GM18508 (cell line): Measurements from ENCODE around the gene PGGT1B.
A peak's percentile ranks its signal among the peaks of the same experiment; 100 is the strongest.

Source experiments
- ATAC-seq: cut with Tn5 transposase; IDR thresholded peaks from one replicate; pipeline ENCODE4 v1.9.1; 2021; ENCODE audit warnings: moderate number of reproducible peaks; ENCODE audit not compliant: insufficient read depth, unreplicated experiment

The PGGT1B gene

DNA sequence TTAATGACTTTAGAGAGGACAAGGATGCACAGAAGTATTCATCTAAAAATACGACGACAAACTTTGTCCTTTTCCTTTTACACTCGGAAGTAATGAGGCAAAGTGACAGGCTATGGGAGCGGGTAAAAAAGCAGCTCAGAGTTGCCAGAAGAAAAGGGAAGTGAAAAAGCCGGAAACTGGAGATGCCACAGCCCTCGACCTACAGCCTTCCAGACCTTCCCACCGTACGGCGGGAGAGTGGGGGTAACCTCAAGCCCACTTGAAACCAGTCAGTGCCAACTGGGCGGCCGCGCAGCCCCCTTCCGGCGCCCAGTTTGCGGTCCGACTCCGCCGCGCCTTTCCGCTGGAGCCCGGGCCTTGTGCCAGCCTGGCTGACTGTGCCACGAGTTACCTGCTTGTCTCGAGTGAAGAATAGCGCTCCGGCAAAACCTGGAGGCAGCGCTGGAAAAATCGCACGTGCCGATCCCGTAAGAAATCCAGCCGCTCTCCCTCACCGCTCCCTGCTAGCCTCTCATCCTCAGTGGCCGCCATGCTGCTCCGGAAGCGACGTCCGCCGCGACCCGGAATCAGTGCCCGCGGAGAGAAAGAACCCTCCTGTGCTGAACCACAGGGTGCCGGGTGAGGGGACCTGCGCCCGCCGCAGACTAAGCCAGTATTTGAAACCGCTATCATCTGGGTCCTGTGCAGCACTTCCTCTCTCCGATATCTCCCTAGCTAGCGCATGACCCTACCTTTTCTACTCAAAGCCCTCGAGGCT lies at the start of gene PGGT1B:
TSS of gene PGGT1B (minus strand) at position 557 of the 757 bp plus-strand sequence. CDS start at position 531, 26 bp downstream.
- peak; percentile 77 for ATAC-seq

DNA sequence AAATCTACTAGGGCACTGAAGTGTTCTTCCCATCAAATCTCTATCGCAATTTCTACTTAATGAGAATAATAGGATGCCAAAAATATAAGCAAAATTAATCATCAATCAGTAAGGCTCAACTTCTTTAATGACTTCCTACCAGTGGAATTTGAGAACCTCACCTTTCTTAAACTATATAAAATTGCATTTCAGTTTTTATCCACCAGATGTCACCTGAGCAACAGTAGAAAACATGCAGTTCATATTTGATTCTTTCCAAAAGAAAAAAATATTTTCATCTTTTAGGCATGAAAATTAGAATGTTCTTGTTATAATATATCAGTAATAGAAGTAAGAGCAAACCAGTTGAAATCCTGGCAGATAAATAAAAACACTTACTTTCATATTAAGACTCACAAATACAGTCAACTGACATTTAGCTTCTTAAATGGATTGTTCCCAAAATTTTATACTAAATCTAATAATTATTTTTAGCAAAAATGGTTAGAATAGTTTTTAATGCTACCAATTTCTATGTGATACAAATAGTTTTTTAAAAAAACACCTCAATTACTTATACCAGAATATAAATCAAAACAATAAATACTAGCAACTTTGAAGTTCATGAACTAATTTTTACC lies 47.2 kb upstream of the PGGT1B start:
- ATAC-seq, result no peak

DNA sequence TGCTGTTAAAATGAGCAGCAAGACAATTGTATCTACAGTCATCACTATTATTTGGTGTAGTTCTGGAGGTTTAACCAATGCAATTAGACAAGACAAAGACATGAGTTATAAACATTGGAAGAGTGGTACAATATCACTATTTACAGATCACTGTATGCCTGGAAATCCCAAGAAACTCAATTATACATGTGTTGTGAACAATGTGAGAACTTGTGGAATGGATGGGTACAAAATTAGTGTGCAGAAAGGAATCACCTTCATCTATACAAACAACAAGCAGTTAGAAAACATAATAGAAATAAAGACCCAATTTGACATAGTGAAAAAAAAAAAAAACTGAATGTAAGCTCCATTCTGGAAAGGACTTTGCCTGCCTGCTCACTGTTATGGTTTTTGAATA lies 46.1 kb upstream of the PGGT1B start:
- ATAC-seq, result no peak

DNA sequence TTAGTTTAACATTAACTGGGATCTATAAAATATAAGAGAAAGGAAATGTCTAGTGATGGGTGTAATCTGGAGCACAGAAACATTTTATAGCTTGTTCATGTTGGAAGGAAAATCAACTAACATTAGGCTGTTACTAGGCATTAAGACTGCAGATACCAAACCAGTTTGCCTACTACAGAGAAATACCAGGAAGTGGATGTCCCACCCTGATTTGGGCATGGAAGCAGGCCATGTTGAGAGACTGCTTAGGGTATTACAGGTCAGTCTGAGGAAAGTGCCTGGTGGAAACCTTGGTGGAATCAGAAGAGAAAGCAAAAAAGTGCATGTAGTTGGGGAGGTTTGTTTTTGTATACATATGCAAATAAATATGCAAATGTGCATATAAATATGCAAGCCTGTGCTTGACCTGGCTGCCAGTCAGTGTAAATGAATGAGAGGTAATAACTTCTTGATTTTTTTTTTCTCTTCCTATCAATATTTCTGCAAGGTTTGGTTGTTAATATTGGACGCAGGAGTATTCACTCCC lies 43.4 kb upstream of the PGGT1B start:
- no peak for ATAC-seq

DNA sequence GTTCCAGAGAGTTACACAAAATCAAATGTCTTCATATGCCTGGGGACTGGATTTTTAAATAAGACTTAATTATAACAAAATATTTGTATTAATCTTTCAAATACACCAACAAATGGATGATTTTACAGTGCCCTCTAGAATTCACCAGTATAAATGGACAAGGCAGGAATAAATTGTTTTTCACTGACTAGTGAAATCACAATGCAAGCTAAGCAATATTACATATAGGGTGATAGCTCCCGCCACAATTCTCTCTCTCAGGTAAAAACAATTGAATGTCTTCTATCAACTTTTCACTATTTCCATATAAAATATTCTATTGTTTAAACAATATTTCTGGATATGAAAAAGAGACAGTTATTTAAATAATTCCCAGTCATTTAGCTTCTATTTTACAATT lies 41.8 kb upstream of the PGGT1B start:
- no peak for ATAC-seq

DNA sequence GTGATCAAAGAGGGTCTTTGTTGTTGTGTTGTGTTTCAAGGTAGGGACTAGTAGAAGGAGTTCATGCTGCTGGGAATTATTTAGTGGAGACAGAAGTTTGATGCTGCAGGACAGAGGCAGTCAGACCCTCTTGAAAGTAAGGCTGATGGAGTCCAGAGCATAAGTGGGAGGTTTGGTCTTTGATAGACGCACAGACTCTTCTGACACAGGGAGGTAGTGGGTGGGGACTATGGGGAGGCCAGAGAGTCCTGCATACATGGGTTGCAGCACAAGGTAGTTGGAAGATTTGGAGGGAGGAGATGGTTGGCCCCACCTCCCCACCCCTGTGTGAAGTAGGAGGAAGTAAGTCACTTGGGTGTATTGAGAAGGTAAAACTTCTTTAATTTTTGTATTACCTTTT lies 36.1 kb upstream of the PGGT1B start:
- no peak for ATAC-seq

DNA sequence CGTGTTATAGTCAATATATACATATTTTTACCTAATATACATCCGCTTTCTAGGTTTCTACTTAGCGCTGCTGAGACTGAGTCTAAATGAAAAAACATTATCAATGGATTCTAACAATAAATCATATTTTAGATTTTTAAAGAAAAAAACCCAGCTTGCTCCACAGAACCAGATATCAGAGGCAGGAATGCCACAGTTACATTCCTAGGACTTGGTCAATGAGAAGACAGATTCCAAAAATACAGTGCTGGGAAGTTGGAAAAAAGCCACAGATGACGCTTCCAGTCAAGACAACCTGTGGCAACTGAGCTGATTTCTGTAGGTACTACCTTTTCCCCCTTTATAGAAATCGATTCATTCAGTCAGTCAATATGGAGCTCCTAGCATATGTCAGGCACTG lies 34.4 kb upstream of the PGGT1B start:
- ATAC-seq, result no peak

DNA sequence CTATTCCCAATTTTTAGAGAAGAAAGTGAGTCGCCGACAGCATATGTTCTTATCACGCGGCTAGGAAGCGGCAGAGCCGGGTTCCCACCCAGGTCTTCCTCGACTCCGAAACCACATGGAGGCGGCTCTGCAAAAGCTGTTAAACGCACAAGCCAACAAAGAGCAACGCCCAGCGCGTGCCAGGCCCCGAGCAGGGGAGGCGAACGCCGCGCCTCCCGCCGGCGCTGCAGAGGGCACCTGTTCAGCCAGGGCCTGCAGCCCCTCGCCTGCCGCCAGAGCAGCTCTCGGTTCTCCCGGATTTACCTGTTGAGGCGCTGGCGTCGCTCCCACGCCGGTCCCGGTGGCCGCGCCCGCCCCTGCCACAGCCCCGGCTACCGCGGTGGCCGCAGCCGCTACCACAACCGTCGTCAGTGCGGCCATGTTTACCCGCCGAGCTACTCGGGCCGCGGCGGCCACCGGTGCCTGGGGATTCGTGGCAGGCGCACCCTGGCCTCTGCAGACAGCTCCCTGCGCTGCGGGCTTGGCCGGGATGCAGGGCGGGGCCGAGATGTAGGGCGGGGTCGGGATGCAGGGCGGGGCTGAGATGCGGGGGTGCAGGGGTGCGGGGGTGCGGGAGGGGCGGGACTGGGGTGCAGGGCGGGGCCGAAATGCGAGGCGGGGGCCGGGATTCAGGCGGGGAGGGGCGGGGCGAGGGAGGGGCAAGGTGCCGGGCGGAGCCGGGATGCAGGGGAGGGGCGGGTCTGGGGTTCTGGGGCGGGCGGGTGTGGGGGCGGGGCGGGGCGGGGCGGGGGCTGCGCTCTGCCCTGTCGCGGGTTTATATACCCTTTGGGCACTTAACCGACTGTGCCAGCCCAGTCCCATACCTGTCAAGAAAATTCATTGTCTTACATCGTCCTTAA lies 33.7 kb upstream of the PGGT1B start, which contains the start of gene CCDC112:
TSS of gene CCDC112 (minus strand) at position 531 of the 899 bp plus-strand sequence. CDS start at position 420, 111 bp downstream.
- ATAC-seq, result peak; percentile 65

DNA sequence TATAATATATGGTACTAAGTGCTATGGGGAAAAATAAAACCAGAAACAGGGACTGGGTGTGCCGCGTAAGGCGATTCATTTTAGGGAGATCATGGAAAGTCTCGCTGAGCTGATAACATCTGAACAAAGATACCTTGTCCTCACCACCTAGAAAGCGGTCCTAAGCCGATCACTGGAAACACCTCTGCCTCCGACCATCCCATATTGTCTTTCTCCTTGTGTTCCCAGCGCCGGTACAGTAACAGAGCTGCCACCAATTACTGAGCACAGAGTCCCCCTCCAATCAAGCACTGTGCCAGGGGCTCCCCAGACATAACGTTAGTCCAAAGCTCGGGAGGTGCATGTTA lies 33.1 kb upstream of the PGGT1B start:
- peak; percentile 10 for ATAC-seq

DNA sequence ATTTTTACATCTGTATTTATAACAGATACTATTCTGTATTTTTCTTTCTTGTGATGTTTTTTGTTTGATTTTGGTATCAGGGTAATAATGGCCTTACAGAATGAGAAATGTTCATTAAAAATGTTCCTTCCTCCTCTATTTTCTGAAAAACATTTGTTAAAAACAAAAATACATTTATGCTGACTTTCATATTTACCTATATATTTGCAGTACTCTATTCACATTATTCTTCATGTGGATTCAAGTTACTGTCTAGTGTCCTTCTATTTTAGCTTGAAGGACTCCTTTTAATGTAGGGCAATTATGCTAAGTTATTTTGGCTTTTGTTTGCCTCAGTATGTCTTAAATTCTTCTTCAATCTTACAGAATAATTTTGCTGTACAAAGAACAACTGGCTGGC lies 28.7 kb upstream of the PGGT1B start:
- no peak for ATAC-seq

DNA sequence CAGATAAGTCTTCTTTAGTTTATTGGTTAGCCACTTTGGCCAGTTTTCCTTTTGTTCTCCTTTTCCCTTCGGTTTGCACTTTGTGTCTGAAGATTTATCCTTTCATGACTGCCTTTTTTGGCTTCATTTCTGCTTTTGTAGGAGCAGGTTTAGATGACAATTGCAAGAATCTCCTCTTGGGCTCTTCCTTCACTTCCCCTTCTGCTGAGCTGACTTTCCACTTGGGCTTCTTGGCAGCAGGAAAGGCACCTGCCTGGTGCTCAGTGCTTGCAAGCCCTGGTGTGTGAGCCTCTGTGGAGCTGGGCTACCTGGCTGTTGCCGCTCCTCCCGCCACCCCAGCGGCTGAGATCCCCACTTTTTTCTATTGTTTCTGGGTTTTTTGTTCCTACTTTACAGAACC lies 26.4 kb upstream of the PGGT1B start:
- ATAC-seq, result no peak

DNA sequence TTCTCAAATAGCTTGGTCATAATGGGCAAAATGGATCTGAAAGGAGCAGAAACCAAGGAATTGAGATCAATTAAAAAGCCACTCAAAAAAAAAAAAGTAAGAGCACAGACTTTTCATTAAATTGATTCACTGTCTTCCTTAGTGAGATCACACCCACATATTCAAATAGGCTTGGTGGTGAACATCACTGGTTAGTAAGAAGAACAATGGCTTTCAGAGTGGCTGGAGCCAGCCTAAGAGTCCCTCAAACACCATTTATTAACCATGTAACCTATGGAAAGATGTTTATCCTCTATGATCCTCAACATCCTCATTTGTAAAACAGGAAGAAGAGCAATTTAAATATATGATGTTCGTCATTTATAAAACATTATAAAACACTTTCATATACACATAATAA lies 21.3 kb upstream of the PGGT1B start:
- ATAC-seq, result no peak

DNA sequence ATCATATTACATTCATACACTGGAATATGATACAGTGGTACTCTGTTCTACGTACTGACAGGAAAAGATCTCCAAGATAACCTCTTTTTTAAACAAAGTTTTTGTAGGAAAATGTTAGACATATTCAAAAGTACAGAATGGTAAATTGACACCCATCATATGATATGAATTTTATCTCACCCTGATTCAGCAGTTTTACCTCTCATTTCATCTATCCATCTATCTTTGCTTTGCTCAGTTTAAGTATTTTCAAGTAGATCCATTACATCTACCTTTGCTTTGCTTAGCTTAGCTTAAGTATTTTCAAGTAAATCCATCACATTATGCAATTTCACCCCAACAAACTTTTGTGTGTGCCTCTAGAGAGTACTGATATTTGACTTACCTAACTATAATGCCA lies 19.5 kb upstream of the PGGT1B start:
- no peak for ATAC-seq

DNA sequence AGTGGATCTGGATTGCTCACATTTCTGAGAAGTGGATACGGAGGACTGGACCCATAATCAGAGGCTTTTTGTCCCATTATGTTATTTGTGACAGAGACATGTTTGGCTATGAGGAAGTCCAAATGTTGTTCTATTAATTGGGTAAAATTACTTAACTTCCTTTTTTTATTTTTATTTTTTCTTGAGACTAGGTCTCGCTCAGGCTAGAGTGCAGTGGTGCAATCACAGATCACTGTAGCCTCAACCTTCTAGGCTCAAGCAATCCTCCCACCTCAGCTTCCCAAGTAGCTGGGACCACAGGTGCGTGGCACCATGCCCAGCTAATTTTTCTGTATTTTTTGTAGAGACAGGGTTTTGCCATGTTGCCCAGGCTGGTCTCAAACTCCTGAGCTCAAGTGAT lies 11.9 kb upstream of the PGGT1B start:
- no peak for ATAC-seq

DNA sequence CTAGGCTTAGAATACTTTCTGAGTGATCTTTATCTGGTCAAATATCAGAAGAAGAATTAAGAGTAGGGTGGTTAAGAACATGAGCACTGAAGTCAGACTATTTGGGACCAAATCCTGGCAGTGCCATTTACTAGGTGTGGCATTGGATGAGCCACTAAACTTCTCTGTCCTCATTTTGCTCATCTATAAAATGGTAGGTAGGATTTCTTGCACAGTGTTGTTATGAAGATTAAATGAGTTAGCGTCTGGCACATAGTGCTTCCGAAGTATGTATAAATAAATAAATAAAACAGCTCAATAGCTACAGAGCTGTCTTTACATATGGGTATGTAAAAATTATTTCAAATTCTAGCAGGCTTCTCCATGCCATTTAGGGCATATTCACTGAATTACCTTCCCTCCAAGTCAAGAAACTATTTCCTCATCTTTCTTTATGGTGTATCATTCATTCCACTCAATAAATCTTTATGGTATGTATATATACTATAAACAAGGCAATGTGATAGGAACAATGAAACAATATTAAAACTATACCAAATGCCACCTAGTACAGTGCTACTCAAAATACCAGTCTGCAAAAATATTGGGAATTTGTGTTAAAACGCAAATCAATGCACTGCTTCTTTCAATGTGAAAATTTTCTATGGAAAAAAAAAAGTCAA lies 9.8 kb upstream of the PGGT1B start:
- ATAC-seq, result no peak

DNA sequence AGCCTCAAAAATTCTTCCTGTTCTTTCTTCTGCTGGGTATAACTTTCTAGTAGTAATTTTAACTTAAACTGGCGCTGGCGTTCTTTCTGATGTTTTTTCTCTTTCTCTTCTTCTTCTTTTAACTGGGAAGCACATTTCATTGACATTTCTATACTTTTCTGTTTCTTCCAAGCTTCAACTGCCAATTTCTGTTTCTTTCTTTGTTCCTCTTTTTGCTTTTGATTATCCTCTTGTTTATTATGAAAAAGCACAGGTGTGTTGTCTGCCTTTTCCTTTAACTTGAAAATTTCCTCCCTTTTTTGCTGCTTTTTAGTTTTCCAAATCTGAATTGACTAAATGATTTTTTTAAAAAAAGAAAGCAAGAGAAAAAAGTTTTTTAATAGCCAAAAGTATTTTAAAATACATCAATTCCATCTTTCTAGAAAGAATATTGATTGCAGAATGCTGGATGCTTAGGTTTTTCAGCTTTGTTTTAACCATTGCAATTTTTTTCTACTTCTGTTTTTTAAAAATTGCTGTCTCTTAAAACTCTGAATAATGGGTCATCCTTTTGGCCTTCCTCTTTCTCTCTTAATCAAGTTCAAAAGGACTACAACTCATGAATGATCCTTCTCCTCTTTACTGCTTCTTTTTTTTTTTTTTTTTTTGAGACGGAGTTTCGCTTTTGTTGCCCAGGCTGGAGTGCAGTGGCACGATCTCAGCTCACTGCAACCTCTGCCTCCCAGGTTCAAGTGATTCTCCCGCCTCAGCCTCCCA lies 8.8 kb upstream of the PGGT1B start:
- no peak for ATAC-seq

DNA sequence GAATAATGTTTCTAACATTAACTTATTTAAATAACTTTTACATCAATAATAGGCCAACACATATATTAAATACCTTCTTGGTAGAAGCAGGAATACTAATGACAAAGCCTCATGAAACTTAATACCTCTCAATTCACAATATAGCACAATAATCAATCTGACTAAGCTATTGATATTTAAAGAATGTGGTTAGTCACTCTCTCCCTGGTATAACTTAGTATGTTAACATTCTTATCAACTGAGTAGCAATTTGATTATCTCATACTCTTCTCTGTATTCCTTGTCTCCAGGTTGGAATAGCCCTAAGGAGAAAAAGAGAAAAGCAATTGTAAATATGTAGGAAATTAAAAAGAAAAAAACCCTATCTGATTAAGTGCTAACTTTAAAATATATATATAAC lies 4.9 kb upstream of the PGGT1B start:
- no peak for ATAC-seq

DNA sequence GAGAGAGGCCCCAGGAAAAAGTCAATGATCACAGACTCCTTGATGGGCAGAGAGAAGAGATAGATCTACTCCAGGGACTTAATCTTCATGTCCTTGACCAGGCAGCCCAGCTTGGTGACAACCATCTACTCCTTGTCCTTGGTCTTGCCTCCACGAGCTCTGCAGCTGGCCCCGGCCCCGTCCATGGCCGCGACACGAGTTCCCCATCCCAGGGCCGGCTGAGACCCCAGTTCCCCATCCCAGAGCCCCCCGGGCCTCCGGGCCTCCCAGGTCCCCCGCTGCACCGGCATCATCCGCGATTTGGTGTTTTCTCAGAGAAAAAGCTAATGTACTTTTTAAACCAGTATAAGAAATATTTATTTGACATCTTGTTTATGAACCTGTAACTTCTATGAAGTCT lies 2.5 kb upstream of the PGGT1B start:
- no peak for ATAC-seq

DNA sequence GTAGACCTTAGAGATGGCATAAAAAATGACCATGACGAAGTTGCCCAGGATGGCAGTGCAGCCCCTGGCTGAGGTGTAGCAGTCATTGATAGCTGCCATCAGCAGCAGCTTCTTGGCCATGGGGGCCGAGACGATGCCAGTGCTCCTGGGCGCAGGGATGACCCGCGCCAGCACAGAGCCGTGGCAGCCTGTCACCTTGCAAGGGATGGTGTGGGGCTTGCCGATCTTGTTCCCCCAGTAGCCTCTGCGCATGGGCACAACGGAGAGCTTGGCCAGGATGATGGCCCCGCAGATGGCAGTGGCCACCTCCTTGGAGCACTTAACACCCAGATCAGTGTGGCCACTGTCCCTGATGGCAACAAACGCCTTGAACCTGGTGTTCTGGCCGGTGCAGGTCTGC lies 2.1 kb upstream of the PGGT1B start:
- no peak for ATAC-seq

DNA sequence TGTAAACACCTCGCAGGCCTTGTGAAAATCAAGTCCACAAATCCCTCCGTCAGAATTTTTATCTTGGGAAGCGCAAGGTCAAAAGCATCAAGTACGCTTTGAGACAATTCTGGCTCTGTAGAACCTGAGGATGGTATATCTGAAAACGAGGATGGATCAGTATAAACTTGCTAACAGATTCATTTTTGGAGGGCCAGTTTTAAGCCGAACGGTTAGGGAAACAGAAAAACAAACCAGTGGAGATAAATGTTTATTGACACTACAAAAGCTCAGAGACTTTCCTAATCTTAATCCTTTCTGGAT lies 352 bp upstream of the PGGT1B start:
- ATAC-seq, result no peak
